ENCODE measurements around the gene KLF15. TPM values are rescaled to one million over a fixed set of nuclear protein-coding genes. Genes with fewer than 3 reads are reported as not detected.

Gene KLF15
- total RNA-seq, 4 donors from 2014 or later = 3.3 to 10.9 (median 9.4) TPM

DNA sequence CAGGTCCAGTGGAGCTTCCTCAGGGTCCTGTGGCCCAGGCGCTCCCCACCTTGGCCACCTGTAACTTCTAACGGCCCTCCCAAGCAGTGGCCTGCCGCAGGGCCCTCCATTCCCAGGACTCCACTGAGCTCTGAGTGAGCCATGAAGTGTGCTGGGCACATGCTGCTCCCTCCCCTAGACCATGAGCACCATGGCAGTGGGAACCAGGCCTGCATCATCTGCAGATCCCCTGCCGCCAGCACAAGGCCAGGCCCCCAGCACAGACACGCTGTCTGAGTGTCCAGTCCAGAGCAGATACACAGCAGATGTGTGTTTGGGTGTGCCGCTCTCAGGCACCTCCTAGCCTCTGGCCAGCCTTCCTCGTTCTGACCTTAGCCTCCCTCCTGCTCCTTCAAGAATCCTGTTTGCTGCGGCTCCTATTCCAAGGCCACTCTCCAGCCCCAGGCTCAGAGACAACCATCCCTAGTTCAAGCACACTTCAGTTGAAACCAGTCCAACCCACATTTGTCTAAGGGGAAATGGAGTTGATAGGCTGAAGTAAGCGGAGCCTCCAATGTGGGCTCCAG, 7.0 kb upstream of the KLF15 start:
- TF ChIP-seq, protein P1, sequence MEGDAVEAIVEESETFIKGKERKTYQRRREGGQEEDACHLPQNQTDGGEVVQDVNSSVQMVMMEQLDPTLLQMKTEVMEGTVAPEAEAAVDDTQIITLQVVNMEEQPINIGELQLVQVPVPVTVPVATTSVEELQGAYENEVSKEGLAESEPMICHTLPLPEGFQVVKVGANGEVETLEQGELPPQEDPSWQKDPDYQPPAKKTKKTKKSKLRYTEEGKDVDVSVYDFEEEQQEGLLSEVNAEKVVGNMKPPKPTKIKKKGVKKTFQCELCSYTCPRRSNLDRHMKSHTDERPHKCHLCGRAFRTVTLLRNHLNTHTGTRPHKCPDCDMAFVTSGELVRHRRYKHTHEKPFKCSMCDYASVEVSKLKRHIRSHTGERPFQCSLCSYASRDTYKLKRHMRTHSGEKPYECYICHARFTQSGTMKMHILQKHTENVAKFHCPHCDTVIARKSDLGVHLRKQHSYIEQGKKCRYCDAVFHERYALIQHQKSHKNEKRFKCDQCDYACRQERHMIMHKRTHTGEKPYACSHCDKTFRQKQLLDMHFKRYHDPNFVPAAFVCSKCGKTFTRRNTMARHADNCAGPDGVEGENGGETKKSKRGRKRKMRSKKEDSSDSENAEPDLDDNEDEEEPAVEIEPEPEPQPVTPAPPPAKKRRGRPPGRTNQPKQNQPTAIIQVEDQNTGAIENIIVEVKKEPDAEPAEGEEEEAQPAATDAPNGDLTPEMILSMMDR (IDR thresholded peaks at IDR 0.05) = no peak
- TF ChIP-seq POLR2A (IDR thresholded peaks at IDR 0.05) = no peak
- no peaks in the 10 kb centered on the region for H3K9me3 ChIP-seq
- no peaks in the 10 kb centered on the region for H3K4me1 ChIP-seq
- peak in 2 of 3 donors; percentile 22 to 30 for DNase-seq
- no peaks in the 10 kb centered on the region for H3K27me3 ChIP-seq
- H3K27ac ChIP-seq = no peak overlapping the region
- H3K36me3 ChIP-seq = no peaks in the 10 kb centered on the region
- H3K4me3 ChIP-seq = no peak overlapping the region

DNA sequence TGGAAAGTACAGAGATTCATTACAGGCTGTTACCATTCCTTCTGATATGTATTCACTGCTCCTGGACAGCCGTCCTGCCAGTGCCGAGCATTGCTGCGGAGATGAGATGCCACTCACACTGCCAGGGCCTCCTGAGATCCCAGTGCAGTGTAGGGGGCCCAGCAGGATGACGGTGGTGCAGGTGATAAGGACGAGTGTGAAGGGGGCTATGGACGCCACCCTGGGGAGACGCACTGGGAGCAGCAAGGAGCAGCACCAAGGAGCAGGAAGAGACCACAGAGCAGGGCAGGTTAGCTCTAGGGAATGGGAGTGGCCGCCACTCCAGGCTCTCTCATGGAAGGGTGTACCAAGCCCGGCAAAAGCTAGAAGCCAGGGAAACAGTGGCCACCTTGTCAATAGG, 4.0 kb upstream of the KLF15 start:
- H3K27me3 ChIP-seq = peaks cover 0 to 4% of the 10 kb centered on the region in 2 donors
- DNase-seq = peak in 1 of 3 donors; percentile 41
- no peaks in the 10 kb centered on the region for H3K9me3 ChIP-seq
- H3K4me3 ChIP-seq = no peak overlapping the region
- H3K27ac ChIP-seq = no peak overlapping the region
- H3K36me3 ChIP-seq = no peaks in the 10 kb centered on the region
- TF ChIP-seq, protein P1 (IDR thresholded peaks at IDR 0.05) = no peak
- no peak for TF ChIP-seq POLR2A (IDR thresholded peaks at IDR 0.05)
- peaks cover 0 to 13% (median 4%) of the 10 kb centered on the region in 4 donors for H3K4me1 ChIP-seq

DNA sequence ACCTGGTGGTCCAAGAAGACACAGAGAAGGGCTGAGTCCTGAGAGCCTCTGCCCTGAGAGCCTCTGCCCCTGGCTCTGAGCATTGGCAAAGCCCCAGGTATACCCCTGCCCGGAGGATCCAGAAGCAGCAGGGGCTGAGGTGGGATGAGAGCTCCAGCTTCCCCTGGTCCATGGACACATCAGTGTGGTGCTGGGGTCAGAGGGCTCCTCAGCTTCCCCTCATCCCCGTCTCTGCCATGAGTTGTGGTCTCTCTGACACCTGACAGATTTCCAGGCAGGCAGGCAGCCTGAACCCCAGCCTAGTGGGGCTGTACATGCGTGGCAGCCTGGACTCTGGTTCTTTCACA, 3.5 kb upstream of the KLF15 start:
- Histone ChIP-seq H3K9me3 (no peaks in the 10 kb centered on the region), H3K4me1 (peaks cover 0 to 14% (median 4%) of the 10 kb centered on the region in 4 donors), H3K4me3 (no peak overlapping the region), H3K27ac (no peak overlapping the region), H3K36me3 (no peaks in the 10 kb centered on the region), H3K27me3 (peaks cover 0 to 4% of the 10 kb centered on the region in 2 donors)
- DNase-seq = peak in 1 of 3 donors; percentile 35
- TF ChIP-seq, protein P1 (IDR thresholded peaks at IDR 0.05) = no peak
- TF ChIP-seq POLR2A (IDR thresholded peaks at IDR 0.05) = no peak

DNA sequence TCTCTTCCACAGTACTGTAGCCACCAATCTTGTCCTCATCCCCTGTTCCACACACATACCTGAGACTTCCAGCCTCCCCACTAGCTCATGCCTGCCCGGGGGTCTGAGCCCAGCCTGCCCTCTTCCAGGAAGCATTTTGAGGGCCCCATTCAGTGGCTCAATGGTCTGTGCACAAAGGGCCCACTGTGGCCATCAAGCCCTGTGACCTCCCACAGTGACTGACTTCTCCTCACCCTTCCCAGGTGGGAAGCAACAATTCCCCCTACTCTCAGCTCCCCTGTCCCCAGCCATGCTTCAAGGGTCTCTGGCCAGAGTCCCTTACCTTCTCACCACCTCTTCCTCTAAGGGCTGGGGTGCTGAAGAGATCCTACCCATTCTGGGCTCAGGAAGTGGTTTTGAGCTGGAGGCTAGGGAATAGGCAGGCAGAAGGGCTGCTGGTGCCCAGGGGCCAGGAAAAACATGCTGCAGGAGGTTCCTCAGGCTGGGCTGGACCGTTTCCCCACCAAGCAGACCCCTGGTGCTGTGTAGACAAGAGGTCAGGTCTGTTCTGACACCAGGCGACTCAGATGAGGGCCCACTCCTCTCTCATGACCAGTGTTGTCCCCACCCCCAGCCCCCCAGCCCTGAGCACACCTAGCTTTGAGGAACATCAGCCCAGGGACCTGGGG, 3.0 kb upstream of the KLF15 start:
- no peak overlapping the region for H3K27ac ChIP-seq
- H3K4me3 ChIP-seq = no peak overlapping the region
- H3K9me3 ChIP-seq = no peaks in the 10 kb centered on the region
- peaks cover 0 to 4% of the 10 kb centered on the region in 2 donors for H3K27me3 ChIP-seq
- no peaks in the 10 kb centered on the region for H3K36me3 ChIP-seq
- TF ChIP-seq POLR2A (IDR thresholded peaks at IDR 0.05) = no peak
- TF ChIP-seq, protein P1 (IDR thresholded peaks at IDR 0.05) = no peak
- peaks cover 0 to 19% (median 4%) of the 10 kb centered on the region in 4 donors for H3K4me1 ChIP-seq
- DNase-seq = peak in 1 of 3 donors; percentile 21

DNA sequence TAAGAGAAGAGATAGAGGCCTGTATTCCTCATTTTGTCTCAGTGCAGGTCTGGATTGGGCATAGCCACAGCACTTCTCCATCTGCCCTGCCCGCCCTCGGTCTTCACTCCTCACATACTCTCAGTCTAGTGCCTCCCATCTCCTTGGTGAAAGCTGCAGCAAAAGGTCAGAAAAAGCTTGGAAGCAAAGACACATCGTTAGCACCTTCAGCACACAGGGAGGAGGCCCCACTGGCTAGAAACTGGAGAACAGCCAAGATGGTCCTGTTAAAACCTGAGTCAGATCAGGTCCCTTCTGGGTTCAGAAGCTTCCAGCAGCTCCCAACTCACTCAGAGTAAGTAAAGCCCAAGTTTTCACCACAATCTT, 1.6 kb upstream of the KLF15 start:
- H3K4me1 ChIP-seq = peaks cover 0 to 20% (median 4%) of the 10 kb centered on the region in 4 donors
- no peak overlapping the region for H3K4me3 ChIP-seq
- H3K27ac ChIP-seq = no peak overlapping the region
- H3K27me3 ChIP-seq = peaks cover 0 to 4% of the 10 kb centered on the region in 2 donors
- no peak for TF ChIP-seq POLR2A (IDR thresholded peaks at IDR 0.05)
- TF ChIP-seq, protein P1 (IDR thresholded peaks at IDR 0.05) = no peak
- H3K36me3 ChIP-seq = no peaks in the 10 kb centered on the region
- no peaks in the 10 kb centered on the region for H3K9me3 ChIP-seq
- peak in 1 of 3 donors; percentile 9 for DNase-seq
